LNCaP clone FGC (cell line): ENCODE measurements around the gene KNL1.

ENCODE experiments used
- DNase-seq: peaks from one replicate; pipeline ENCODE4 v3.0.0-alpha.2; 2011; ENCODE audit warnings: low read depth
- H3K4me3 ChIP-seq: 2 replicates; pipeline ENCODE4 v1.5.1; 2011; ENCODE audit warnings: mild to moderate bottlenecking, low read depth, low read length, control low read depth
- TF ChIP-seq, protein P1 (sequence below): IDR thresholded peaks from 2 replicates; pipeline ENCODE4 v1.5.1; 2012; ENCODE audit warnings: mild to moderate bottlenecking; ENCODE audit not compliant: control insufficient read depth, insufficient read depth; ENCODE audit errors: extremely low read depth

Gene KNL1

DNA sequence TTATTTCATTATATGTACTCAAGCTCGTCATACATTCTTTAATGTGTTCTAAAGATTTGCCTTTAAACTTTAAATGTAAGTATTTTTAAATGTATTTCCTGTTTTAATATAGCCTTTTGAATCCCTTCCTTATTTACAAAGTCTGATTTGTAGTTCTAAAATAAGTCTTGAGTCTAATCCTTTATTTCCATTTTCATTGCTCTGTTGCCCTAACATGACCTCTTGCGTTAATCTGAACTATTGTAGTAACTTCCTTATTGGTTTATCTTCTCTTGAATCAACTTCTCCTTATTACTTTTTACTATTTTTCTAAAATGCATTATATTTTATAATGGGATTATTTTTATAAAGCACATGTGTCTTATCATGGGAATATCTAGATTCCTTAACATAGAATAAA is 24.0 kb downstream of the KNL1 start:
- TF ChIP-seq, protein P1, sequence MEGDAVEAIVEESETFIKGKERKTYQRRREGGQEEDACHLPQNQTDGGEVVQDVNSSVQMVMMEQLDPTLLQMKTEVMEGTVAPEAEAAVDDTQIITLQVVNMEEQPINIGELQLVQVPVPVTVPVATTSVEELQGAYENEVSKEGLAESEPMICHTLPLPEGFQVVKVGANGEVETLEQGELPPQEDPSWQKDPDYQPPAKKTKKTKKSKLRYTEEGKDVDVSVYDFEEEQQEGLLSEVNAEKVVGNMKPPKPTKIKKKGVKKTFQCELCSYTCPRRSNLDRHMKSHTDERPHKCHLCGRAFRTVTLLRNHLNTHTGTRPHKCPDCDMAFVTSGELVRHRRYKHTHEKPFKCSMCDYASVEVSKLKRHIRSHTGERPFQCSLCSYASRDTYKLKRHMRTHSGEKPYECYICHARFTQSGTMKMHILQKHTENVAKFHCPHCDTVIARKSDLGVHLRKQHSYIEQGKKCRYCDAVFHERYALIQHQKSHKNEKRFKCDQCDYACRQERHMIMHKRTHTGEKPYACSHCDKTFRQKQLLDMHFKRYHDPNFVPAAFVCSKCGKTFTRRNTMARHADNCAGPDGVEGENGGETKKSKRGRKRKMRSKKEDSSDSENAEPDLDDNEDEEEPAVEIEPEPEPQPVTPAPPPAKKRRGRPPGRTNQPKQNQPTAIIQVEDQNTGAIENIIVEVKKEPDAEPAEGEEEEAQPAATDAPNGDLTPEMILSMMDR, result no peak
- DNase-seq, result no peak
- no peak overlapping the region for H3K4me3 ChIP-seq

DNA sequence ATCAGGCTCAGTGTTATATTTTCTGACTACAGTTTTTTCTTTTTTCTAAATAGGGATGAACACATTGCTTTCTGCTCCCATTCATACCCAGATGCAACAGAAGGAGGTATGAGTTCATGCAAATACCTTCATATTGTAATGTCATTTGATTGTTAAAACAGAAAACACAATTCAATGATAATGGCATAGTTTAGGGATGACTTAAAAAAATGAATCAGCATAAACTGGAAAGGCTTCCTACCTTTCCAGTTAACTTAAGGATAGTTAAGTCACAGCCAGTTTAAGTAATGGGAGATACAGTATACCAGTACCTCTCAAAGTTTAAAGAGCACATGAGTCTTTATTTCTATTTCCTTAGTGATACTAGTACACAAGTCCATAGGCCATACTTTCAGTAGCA is 24.9 kb downstream of the KNL1 start:
- TF ChIP-seq, protein P1, result no peak
- DNase-seq, result no peak
- no peak overlapping the region for H3K4me3 ChIP-seq

DNA sequence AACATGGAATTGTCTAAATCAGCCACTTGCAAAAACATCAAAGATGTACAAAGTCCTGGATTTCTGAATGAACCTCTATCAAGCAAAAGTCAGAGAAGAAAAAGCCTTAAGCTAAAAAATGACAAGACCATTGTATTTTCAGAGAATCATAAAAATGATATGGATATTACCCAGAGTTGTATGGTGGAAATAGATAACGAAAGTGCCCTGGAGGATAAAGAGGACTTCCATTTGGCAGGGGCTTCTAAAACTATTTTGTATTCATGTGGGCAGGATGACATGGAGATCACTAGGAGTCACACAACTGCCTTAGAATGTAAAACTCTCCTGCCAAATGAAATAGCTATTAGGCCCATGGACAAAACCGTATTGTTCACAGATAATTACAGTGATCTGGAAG is 29.3 kb downstream of the KNL1 start:
- no peak for DNase-seq
- H3K4me3 ChIP-seq, result no peak overlapping the region
- TF ChIP-seq, protein P1, result no peak

DNA sequence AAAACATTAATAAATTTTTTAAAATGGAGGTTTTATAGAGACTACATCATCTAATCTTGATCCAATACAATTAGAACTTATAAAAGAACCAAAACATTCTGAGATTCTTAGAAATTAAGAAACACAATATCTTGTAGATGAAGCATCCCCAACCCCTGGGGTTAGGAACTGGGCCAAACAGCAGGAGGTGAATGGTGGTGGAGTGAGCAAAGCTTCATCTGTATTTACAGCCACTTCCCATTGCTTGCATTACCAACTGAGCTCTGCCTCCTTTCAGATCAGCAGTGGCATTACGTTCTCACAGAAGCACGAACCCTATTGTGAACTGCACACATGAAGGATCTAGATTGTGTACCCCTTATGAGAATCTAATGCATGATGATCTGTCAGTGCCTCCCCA is 36.3 kb downstream of the KNL1 start:
- no peak overlapping the region for H3K4me3 ChIP-seq
- no peak for DNase-seq
- TF ChIP-seq, protein P1, result no peak

DNA sequence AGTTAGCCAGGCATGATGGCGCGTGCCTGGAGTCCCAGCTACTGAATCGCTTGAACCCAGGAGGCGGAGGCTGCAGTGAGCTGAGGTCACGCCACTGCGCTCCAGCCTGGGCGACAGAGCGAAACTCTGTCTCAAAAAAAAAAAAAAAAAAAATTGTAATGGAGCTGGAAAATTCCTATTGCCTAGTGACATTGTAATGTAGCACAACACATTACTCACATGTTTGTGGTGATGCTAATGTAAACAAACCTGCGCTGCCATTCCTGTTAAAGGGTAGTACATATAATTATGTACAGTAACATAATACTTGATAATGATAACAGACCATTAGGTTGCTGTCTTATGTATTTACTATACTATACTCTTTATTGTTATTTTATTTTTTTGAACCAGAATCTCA is 39.1 kb downstream of the KNL1 start:
- no peak for DNase-seq
- H3K4me3 ChIP-seq, result no peak overlapping the region
- TF ChIP-seq, protein P1, result no peak

DNA sequence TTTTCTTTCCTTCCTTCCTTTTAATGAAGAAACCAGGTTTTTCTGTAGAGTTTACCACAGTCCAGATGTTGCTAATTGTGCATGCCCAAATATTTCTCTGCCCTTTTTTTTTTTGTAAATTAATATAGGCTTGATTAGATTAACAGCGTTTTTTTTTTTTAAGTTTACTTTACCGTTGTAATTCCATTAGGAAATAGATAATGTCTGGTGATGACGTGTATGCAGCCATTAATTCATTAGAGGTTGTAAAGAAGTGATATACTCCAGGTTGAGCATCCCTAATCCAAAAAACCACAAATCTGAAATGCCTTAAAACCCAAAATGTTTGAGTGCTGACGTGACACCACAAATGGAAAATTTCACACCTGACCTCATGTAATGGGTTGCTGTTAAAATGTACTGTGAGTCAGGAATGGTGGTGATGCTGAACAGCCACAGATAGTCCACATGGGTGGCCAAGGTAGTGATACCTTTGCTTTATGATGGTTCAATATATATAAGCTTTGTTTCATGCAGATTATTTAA is 43.2 kb downstream of the KNL1 start:
- TF ChIP-seq, protein P1, result no peak
- H3K4me3 ChIP-seq, result no peak overlapping the region
- no peak for DNase-seq

DNA sequence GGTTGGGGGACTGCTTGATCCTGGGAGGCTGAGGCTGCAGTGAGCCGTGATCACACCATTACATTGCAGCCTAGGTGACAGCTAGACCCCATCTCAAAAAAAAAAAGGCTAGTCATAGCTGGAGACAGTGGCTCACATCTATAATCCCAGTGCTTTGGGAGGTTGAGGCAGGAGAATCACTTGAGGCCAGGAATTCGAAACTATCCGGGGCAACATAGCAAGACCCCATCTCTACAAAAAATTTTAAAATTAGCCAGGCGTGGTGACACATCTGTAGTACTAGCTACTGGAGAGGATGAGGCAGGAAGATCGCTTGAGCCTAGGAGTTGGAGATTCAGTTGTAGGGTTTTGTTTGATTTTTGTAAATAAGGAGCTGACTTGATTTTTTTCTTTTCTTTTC is 45.6 kb downstream of the KNL1 start:
- TF ChIP-seq, protein P1, result no peak
- H3K4me3 ChIP-seq, result no peak overlapping the region
- no peak for DNase-seq
